Measurements from ENCODE around the gene HNRNPCL4. TPM values are rescaled to one million over a fixed set of nuclear protein-coding genes. Genes with fewer than 3 reads are reported as not detected.
"Not testable (repeated sequence)": the region's sequence is repeated elsewhere in the genome, so short reads cannot be mapped to it uniquely, and the experiment has no call there.

HNRNPCL4 gene
- not detected for total RNA-seq
- polyA plus RNA-seq, result not detected
- long read RNA-seq, donor 1, result 0 reads
- long read RNA-seq, donor 2, result 0 reads
- long read RNA-seq, donor 3, result 0 reads
- long read RNA-seq, donor 4, result 0 reads

GRCh38 chr1:13165531-13165930 lies at the start of gene HNRNPCL4:
TSS of gene HNRNPCL4 (minus strand) at chr1:13165631. CDS start at chr1:13165467, 164 bp downstream.
- H3K4me3 ChIP-seq (ENCODE audit: low read length); H3K27me3 ChIP-seq (ENCODE audit: control insufficient read depth, insufficient read depth); H3K9me3 ChIP-seq (ENCODE audit: control insufficient read depth, low read length); H3K4me1 ChIP-seq (ENCODE audit: control insufficient read depth, insufficient read depth, low read length); ATAC-seq; H3K27ac ChIP-seq (ENCODE audit: low read length); DNase-seq; intact Hi-C loops (cut with DNase I): not testable (repeated sequence)
- no CpG with 5 or more reads among the region's 8 CpGs for WGBS

- DNase-seq; H3K27ac ChIP-seq (ENCODE audit: low read length); H3K4me3 ChIP-seq (ENCODE audit: low read length); H3K4me1 ChIP-seq (ENCODE audit: control insufficient read depth, insufficient read depth, low read length); ATAC-seq; H3K9me3 ChIP-seq (ENCODE audit: control insufficient read depth, low read length); intact Hi-C loops (cut with DNase I); H3K27me3 ChIP-seq (ENCODE audit: control insufficient read depth, insufficient read depth): not testable (repeated sequence)
- WGBS, result no CpG with 5 or more reads among the region's 9 CpGs
Observed at GRCh38 chr1:13208712-13209111, 43.3 kb upstream of the HNRNPCL4 start.

GRCh38 chr1:13201309-13201708 lies 35.9 kb upstream of the HNRNPCL4 start, which contains the start of gene PRAMEF13:
TSS of gene PRAMEF13 (minus strand) at chr1:13201409. CDS start at chr1:13199589, 1,820 bp downstream.
- H3K9me3 ChIP-seq (ENCODE audit: control insufficient read depth, low read length); intact Hi-C loops (cut with DNase I); H3K4me1 ChIP-seq (ENCODE audit: control insufficient read depth, insufficient read depth, low read length); H3K27me3 ChIP-seq (ENCODE audit: control insufficient read depth, insufficient read depth); H3K4me3 ChIP-seq (ENCODE audit: low read length); ATAC-seq; H3K27ac ChIP-seq (ENCODE audit: low read length); DNase-seq: not testable (repeated sequence)
- WGBS, result no CpG with 5 or more reads among the region's 5 CpGs

- H3K27ac ChIP-seq (ENCODE audit: low read length); ATAC-seq; H3K27me3 ChIP-seq (ENCODE audit: control insufficient read depth, insufficient read depth); intact Hi-C loops (cut with DNase I); DNase-seq; H3K4me3 ChIP-seq (ENCODE audit: low read length); H3K4me1 ChIP-seq (ENCODE audit: control insufficient read depth, insufficient read depth, low read length); H3K9me3 ChIP-seq (ENCODE audit: control insufficient read depth, low read length): not testable (repeated sequence)
- WGBS, result 100% methylated on average over 1 of the region's 2 CpGs
Observed at GRCh38 chr1:13171548-13171947, 6.1 kb upstream of the HNRNPCL4 start, which contains the start of gene PRAMEF9. TSS of gene PRAMEF9 (plus strand) at chr1:13171848. CDS start at chr1:13175281, 3,433 bp downstream.

GRCh38 chr1:13155909-13156308 lies 9.5 kb downstream of the HNRNPCL4 start, which contains the start of gene PRAMEF26:
TSS of gene PRAMEF26 (minus strand) at chr1:13156009. CDS start at chr1:13153095, 2,914 bp downstream.
- 89% methylated on average over 1 of the region's 5 CpGs for WGBS
- intact Hi-C loops (cut with DNase I); H3K4me3 ChIP-seq (ENCODE audit: low read length); H3K4me1 ChIP-seq (ENCODE audit: control insufficient read depth, insufficient read depth, low read length); H3K27ac ChIP-seq (ENCODE audit: low read length); H3K9me3 ChIP-seq (ENCODE audit: control insufficient read depth, low read length); ATAC-seq; DNase-seq; H3K27me3 ChIP-seq (ENCODE audit: control insufficient read depth, insufficient read depth): not testable (repeated sequence)

GRCh38 chr1:13116754-13117153 lies 48.7 kb downstream of the HNRNPCL4 start, which contains the start of gene HNRNPCL2:
TSS of gene HNRNPCL2 (minus strand) at chr1:13116854. CDS start at chr1:13116400, 454 bp downstream.
- H3K27ac ChIP-seq (ENCODE audit: low read length); H3K4me3 ChIP-seq (ENCODE audit: low read length); H3K4me1 ChIP-seq (ENCODE audit: control insufficient read depth, insufficient read depth, low read length); DNase-seq; intact Hi-C loops (cut with DNase I); ATAC-seq; H3K27me3 ChIP-seq (ENCODE audit: control insufficient read depth, insufficient read depth); H3K9me3 ChIP-seq (ENCODE audit: control insufficient read depth, low read length): not testable (repeated sequence)
- WGBS, result 88% methylated on average over 6 of the region's 6 CpGs

Other genes starting within 250 kb of the HNRNPCL4 start
- not detected for gene PRAMEF7, start 249.0 kb downstream of the HNRNPCL4 start, total RNA-seq
- not detected for gene PRAMEF7, start 249.0 kb downstream of the HNRNPCL4 start, polyA plus RNA-seq
- gene PRAMEF6, start 218.1 kb downstream of the HNRNPCL4 start, total RNA-seq, result not detected
- not detected for gene PRAMEF6, start 218.1 kb downstream of the HNRNPCL4 start, polyA plus RNA-seq
- gene PRAMEF27, start 109.1 kb downstream of the HNRNPCL4 start, total RNA-seq, result not detected
- not detected for gene PRAMEF27, start 109.1 kb downstream of the HNRNPCL4 start, polyA plus RNA-seq
- gene HNRNPCL3, start 104.9 kb downstream of the HNRNPCL4 start, total RNA-seq, result not detected
- not detected for gene HNRNPCL3, start 104.9 kb downstream of the HNRNPCL4 start, polyA plus RNA-seq
- not detected for gene PRAMEF25, start 94.9 kb downstream of the HNRNPCL4 start, total RNA-seq
- gene PRAMEF25, start 94.9 kb downstream of the HNRNPCL4 start, polyA plus RNA-seq, result not detected
- gene HNRNPCL2, start 48.8 kb downstream of the HNRNPCL4 start, total RNA-seq, result not detected
- not detected for gene HNRNPCL2, start 48.8 kb downstream of the HNRNPCL4 start, polyA plus RNA-seq
- gene PRAMEF26, start 9.6 kb downstream of the HNRNPCL4 start, total RNA-seq, result not detected
- gene PRAMEF26, start 9.6 kb downstream of the HNRNPCL4 start, polyA plus RNA-seq, result not detected
- not detected for gene PRAMEF9, start 6.2 kb upstream of the HNRNPCL4 start, total RNA-seq
- gene PRAMEF9, start 6.2 kb upstream of the HNRNPCL4 start, polyA plus RNA-seq, result not detected
- gene PRAMEF13, start 35.8 kb upstream of the HNRNPCL4 start, total RNA-seq, result not detected
- not detected for gene PRAMEF13, start 35.8 kb upstream of the HNRNPCL4 start, polyA plus RNA-seq
- not detected for gene PRAMEF18, start 60.5 kb upstream of the HNRNPCL4 start, total RNA-seq
- gene PRAMEF18, start 60.5 kb upstream of the HNRNPCL4 start, polyA plus RNA-seq, result not detected
- not detected for gene PRAMEF5, start 88.6 kb upstream of the HNRNPCL4 start, total RNA-seq
- gene PRAMEF5, start 88.6 kb upstream of the HNRNPCL4 start, polyA plus RNA-seq, result not detected
- not detected for gene PRAMEF8, start 119.5 kb upstream of the HNRNPCL4 start, total RNA-seq
- not detected for gene PRAMEF8, start 119.5 kb upstream of the HNRNPCL4 start, polyA plus RNA-seq
- gene PRAMEF33, start 137.9 kb upstream of the HNRNPCL4 start, total RNA-seq, result not detected
- not detected for gene PRAMEF33, start 137.9 kb upstream of the HNRNPCL4 start, polyA plus RNA-seq
- not detected for gene PRAMEF15, start 149.9 kb upstream of the HNRNPCL4 start, total RNA-seq
- not detected for gene PRAMEF15, start 149.9 kb upstream of the HNRNPCL4 start, polyA plus RNA-seq
- gene PRAMEF14, start 181.5 kb upstream of the HNRNPCL4 start, total RNA-seq, result not detected
- not detected for gene PRAMEF14, start 181.5 kb upstream of the HNRNPCL4 start, polyA plus RNA-seq
- not detected for gene PRAMEF19, start 206.3 kb upstream of the HNRNPCL4 start, total RNA-seq
- gene PRAMEF19, start 206.3 kb upstream of the HNRNPCL4 start, polyA plus RNA-seq, result not detected
- not detected for gene PRAMEF17, start 224.0 kb upstream of the HNRNPCL4 start, total RNA-seq
- not detected for gene PRAMEF17, start 224.0 kb upstream of the HNRNPCL4 start, polyA plus RNA-seq
- not detected for gene PRAMEF20, start 244.8 kb upstream of the HNRNPCL4 start, total RNA-seq
- gene PRAMEF20, start 244.8 kb upstream of the HNRNPCL4 start, polyA plus RNA-seq, result not detected